Neutrophil (primary cell): Measurements from ENCODE around the gene LTBP1.

Experiments used
- H3K27ac ChIP-seq: fragments of 200-600 bp; sonication (generic); 2 replicates; pipeline ENCODE4 v1.5.1; 2016; ENCODE audit warnings: mild to moderate bottlenecking, moderate library complexity
- H3K27me3 ChIP-seq: fragments of 200-600 bp; sonication (generic); 2 replicates; pipeline ENCODE4 v1.6.0; 2016; ENCODE audit warnings: mild to moderate bottlenecking
- H3K36me3 ChIP-seq: fragments of 200-600 bp; sonication (generic); 2 replicates; pipeline ENCODE4 v1.5.1; 2017
- H3K4me1 ChIP-seq, 2 experiments: fragments of 200-600 bp in 1 of 2; sonication (generic) in 1 of 2; 1 replicate in 1 of 2; 2 replicates in 1 of 2; pipeline versions ENCODE4 v1.5.1 to v1.6.1; 2013 to 2016; ENCODE audit warnings: low read depth in 1 of 2, low read length in 1 of 2, mild to moderate bottlenecking in 1 of 2, moderate library complexity in 1 of 2; ENCODE audit not compliant: control insufficient read depth in 1 of 2, insufficient read depth in 1 of 2
- H3K4me3 ChIP-seq, 2 experiments: fragments of 200-600 bp in 1 of 2; sonication (generic) in 1 of 2; 1 replicate in 1 of 2; 2 replicates in 1 of 2; pipeline ENCODE4 v1.5.1; 2013 to 2016; ENCODE audit warnings: low read depth in 1 of 2, low read length in 1 of 2, mild to moderate bottlenecking in 1 of 2, moderate library complexity in 1 of 2
- H3K9me3 ChIP-seq: fragments of 200-600 bp; sonication (generic); 2 replicates; pipeline ENCODE4 v1.5.1; 2016
- TF ChIP-seq, protein P1 (sequence below): fragments of 200-600 bp; sonication (generic); IDR thresholded peaks from 2 replicates; pipeline ENCODE4 v1.5.1; 2016; ENCODE audit warnings: antibody characterized with exemption

LTBP1 gene

DNA sequence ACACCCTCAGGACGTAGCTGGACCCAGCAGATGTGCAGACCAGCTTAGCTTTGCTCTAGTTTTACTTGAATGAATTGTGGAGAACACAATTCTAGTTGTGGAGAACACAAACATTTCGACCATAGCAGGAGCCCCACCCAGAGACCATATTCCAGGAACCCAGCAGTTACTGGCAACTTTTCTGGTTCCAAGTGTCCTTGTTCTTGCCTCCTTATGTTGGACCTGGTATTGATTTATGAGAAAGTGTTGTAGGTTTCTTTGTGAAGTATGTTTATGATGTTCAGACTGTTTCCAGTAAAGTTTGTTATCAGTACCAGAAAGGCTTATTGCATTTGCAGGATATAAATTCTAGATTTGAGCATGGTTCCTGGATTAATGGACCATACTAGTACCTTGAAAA, 51.0 kb downstream of the LTBP1 start:
- no peaks in the 10 kb centered on the region for H3K4me1 ChIP-seq
- H3K36me3 ChIP-seq = no peaks in the 10 kb centered on the region
- no peaks in the 10 kb centered on the region for H3K27me3 ChIP-seq
- TF ChIP-seq, protein P1, sequence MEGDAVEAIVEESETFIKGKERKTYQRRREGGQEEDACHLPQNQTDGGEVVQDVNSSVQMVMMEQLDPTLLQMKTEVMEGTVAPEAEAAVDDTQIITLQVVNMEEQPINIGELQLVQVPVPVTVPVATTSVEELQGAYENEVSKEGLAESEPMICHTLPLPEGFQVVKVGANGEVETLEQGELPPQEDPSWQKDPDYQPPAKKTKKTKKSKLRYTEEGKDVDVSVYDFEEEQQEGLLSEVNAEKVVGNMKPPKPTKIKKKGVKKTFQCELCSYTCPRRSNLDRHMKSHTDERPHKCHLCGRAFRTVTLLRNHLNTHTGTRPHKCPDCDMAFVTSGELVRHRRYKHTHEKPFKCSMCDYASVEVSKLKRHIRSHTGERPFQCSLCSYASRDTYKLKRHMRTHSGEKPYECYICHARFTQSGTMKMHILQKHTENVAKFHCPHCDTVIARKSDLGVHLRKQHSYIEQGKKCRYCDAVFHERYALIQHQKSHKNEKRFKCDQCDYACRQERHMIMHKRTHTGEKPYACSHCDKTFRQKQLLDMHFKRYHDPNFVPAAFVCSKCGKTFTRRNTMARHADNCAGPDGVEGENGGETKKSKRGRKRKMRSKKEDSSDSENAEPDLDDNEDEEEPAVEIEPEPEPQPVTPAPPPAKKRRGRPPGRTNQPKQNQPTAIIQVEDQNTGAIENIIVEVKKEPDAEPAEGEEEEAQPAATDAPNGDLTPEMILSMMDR = no peak
- H3K4me3 ChIP-seq = no peak overlapping the region
- H3K9me3 ChIP-seq = no peaks in the 10 kb centered on the region
- H3K27ac ChIP-seq = no peak overlapping the region

GRCh38 chr2:33000986-33001385, 54.2 kb downstream of the LTBP1 start:
- Histone ChIP-seq H3K4me1 (no peaks in the 10 kb centered on the region), H3K9me3 (no peaks in the 10 kb centered on the region), H3K27ac (no peak overlapping the region), H3K36me3 (no peaks in the 10 kb centered on the region), H3K4me3 (no peak overlapping the region), H3K27me3 (no peaks in the 10 kb centered on the region)
- TF ChIP-seq, protein P1 = no peak

- H3K4me3 ChIP-seq = no peak overlapping the region
- no peaks in the 10 kb centered on the region for H3K36me3 ChIP-seq
- H3K27ac ChIP-seq = no peak overlapping the region
- no peaks in the 10 kb centered on the region for H3K4me1 ChIP-seq
- TF ChIP-seq, protein P1 = no peak
- no peaks in the 10 kb centered on the region for H3K27me3 ChIP-seq
- no peaks in the 10 kb centered on the region for H3K9me3 ChIP-seq
Observed at GRCh38 chr2:33001823-33002222, 55.1 kb downstream of the LTBP1 start.

DNA sequence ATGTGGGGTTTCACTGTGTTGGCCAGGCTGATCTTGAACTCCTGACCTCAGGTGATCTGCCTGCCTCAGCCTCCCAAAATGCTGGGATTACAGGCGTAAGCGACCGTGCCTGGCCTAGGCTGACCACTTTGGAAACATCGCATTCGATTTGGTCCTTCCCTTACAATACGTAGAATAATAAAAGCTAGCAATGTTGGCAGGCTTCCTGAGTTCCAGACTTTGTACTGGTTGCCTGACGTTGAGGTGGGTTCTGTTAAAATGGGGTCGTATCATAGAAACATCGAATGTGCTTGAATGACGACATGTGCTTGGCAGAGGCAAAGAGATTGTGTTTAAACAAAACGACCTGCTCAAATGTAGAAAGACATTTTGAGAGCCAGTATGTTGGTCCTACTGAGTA, 56.1 kb downstream of the LTBP1 start:
- TF ChIP-seq, protein P1 = no peak
- H3K27ac ChIP-seq = no peak overlapping the region
- H3K4me3 ChIP-seq = no peak overlapping the region
- no peaks in the 10 kb centered on the region for H3K4me1 ChIP-seq
- H3K27me3 ChIP-seq = no peaks in the 10 kb centered on the region
- no peaks in the 10 kb centered on the region for H3K9me3 ChIP-seq
- H3K36me3 ChIP-seq = no peaks in the 10 kb centered on the region

DNA sequence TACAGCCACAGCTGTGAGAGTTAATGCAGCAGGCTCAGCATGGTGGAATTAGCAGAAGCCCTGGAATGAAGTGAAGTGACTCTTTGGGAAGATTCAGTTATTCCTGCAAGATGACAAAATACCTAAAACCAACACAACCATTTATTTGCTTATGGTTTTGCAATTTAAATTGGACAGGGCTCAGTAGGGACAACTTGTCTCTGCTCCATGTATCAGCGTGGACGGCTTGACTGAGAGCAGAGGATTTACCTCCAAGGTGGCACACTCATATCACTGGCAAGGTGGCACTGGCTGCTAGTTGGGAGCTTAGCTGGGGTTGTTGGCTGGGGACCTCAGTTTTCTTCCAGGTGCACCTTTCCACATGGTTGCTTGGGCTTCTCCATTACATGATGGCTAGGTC, 58.3 kb downstream of the LTBP1 start:
- Histone ChIP-seq H3K9me3 (no peaks in the 10 kb centered on the region), H3K4me1 (no peaks in the 10 kb centered on the region), H3K36me3 (no peaks in the 10 kb centered on the region), H3K27me3 (no peaks in the 10 kb centered on the region), H3K27ac (no peak overlapping the region), H3K4me3 (no peak overlapping the region)
- TF ChIP-seq, protein P1 = no peak

DNA sequence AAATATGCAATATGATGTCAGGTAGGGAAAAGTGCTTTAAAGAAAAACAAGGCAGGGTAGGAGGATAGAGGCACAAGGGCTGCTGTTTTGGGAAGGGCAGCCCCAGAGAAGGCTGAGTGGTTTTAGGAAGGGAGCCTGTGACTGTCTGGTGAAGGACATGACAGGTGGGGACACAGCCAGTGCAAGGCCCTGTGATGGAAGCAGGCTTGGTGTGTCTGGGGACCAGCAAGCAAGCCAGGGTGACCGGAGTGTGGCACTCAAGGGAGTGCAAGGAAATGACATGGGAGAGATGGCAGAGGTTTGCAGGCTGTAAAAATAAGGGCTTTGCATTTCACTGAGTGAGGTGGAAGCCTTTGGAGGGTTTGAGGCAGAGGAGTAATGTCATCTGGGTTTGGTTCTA, 62.0 kb downstream of the LTBP1 start:
- Histone ChIP-seq H3K9me3 (no peaks in the 10 kb centered on the region), H3K27ac (no peak overlapping the region), H3K27me3 (no peaks in the 10 kb centered on the region)

More for the DNA sequence above, 62.0 kb downstream of the LTBP1 start:
- TF ChIP-seq, protein P1 = no peak
- no peaks in the 10 kb centered on the region for H3K4me1 ChIP-seq
- H3K36me3 ChIP-seq = no peaks in the 10 kb centered on the region
- no peak overlapping the region for H3K4me3 ChIP-seq
